Psoas muscle (tissue), 8 donors: ENCODE data around the gene FGFR1OP2. TPM values are rescaled to one million over a fixed set of nuclear protein-coding genes. Genes with fewer than 3 reads are reported as not detected.

ENCODE experiments used
- ATAC-seq, 4 donors: fragments of 200-7000 bp; cut with Tn5 transposase; one replicate each; pipeline ENCODE4 v1.9.1; 2020; ENCODE audit warnings: moderate library complexity in 3 of 4, mild to moderate bottlenecking in 2 of 4
- DNase-seq, 2 donors: peaks; one replicate each; pipeline ENCODE4 v3.0.0-alpha.2; 2020
- H3K27ac ChIP-seq: fragments of 200-600 bp; one replicate; pipeline ENCODE4 v1.8.0; 2022
- H3K27me3 ChIP-seq, 3 donors: fragments of 200-600 bp in 1 of 3; one replicate each; pipeline versions ENCODE4 v1.6.1 to v1.8.0; 2013 to 2022; ENCODE audit warnings: low read length in 2 of 3, mild to moderate bottlenecking in 2 of 3, moderate library complexity in 1 of 3; ENCODE audit not compliant: insufficient read depth in 3 of 3
- H3K36me3 ChIP-seq, 2 donors: fragments of 200-600 bp in 1 of 2; one replicate each; pipeline versions ENCODE4 v1.6.1 to v1.8.0; 2013 to 2022; ENCODE audit warnings: low read depth in 1 of 2, mild to moderate bottlenecking in 1 of 2, moderate library complexity in 1 of 2; ENCODE audit not compliant: insufficient read depth in 1 of 2
- H3K4me1 ChIP-seq: fragments of 200-600 bp; one replicate; pipeline ENCODE4 v1.8.0; 2022
- H3K4me3 ChIP-seq: fragments of 200-600 bp; one replicate; pipeline ENCODE4 v1.8.0; 2022; ENCODE audit warnings: mild to moderate bottlenecking
- H3K9me3 ChIP-seq: fragments of 200-600 bp; one replicate; pipeline ENCODE4 v1.8.0; 2022
- WGBS, 3 donors: extraction: QIAGEN DNeasy Blood & Tissue Kit; methylation state at CpG; one replicate each; pipeline versions ENCODE4 v1.1.6 to v1.1.7; 2013; 5-methylcytosine and 5-hydroxymethylcytosine counted together
- intact Hi-C, 2 donors: fragments of 100-400 bp; cut with DNase I; formaldehyde crosslinking; loops; one replicate each; pipeline versions ENCODE4 v1.11.0 to v1.14.2; 2022
- polyA plus RNA-seq, 3 donors: library from polyadenylated mRNA; stranded (reverse); fragments of 200-250 nt; gene quantifications; one replicate each; pipeline ENCODE4 v1.2.3, GENCODE V29; 2013
- total RNA-seq, 4 donors: library from RNA; stranded (reverse); fragmentation: NEBNext Ultra II Directional in 2 of 4; extraction: Animal tissue kit (Norgen Biotek cat#: 25700) in 2 of 4; gene quantifications; one replicate each; pipeline versions ENCODE4 v1.2.1 to v1.2.4, GENCODE V29; 2021 to 2023
- TF ChIP-seq, protein P1 (sequence below): fragments of 200-600 bp; IDR thresholded peaks from one replicate; pipeline ENCODE4 v1.8.0; 2022; ENCODE audit warnings: antibody characterized with exemption
- donor health status: healthy with polysubstance abuse.
- donor health status: DM: no; HTN: no; CAD: no; lungs with moderate emphysema.
- donor health status: Bipolar disorder and iron deficiency.
- donor health status: healthy.
- donor health status: DM: yes; HTN: yes; CAD: no.
- donor health status: DM: no; HTN: no; CAD: no.
- donor health status: DM: no; HTN: no; CAD: no.
- donor health status: DM: yes; HTN: yes; CAD: no.

Gene FGFR1OP2
- total and polyA plus RNA-seq, 7 donors, result 18.0 to 40.5 (median 27.2) TPM

DNA sequence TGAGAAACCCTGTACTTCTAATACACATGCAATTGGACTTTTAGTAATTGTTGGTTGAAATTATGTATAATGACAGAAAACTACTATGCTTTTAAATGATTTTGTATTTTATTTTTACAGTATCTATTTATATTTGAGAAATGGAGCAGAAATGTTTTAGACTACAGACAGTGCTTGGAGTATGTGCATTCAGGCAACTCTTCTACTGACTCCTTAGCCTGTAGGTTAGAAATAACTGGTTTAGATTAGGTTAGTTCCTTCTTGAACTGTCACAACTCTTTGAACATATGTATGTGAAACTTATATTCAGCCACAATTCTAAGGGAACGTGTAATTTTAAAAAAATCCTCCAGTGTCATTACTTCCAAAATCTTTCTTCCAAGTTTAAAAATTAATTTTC, 1.7 kb downstream of the FGFR1OP2 start:
- intact Hi-C loops, result loop anchor here (2.0 kb wide), 1 partner anchor 75 kb away; the partner anchor contains the start of gene TM7SF3 (in 2 of the 2)
- Histone ChIP-seq H3K27me3 (no peaks in the 10 kb centered on the region), H3K4me3 (peak overlapping the region; percentile 76), H3K36me3 (no peaks in the 10 kb centered on the region), H3K27ac (peak overlapping the region; percentile 25), H3K4me1 (peaks cover 51% of the 10 kb centered on the region), H3K9me3 (peaks cover 2% of the 10 kb centered on the region)
- 31 to 43% (median 38%) methylated on average over 1 of the region's 1 CpG for WGBS, 3 donors
- TF ChIP-seq, protein P1, sequence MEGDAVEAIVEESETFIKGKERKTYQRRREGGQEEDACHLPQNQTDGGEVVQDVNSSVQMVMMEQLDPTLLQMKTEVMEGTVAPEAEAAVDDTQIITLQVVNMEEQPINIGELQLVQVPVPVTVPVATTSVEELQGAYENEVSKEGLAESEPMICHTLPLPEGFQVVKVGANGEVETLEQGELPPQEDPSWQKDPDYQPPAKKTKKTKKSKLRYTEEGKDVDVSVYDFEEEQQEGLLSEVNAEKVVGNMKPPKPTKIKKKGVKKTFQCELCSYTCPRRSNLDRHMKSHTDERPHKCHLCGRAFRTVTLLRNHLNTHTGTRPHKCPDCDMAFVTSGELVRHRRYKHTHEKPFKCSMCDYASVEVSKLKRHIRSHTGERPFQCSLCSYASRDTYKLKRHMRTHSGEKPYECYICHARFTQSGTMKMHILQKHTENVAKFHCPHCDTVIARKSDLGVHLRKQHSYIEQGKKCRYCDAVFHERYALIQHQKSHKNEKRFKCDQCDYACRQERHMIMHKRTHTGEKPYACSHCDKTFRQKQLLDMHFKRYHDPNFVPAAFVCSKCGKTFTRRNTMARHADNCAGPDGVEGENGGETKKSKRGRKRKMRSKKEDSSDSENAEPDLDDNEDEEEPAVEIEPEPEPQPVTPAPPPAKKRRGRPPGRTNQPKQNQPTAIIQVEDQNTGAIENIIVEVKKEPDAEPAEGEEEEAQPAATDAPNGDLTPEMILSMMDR, result no peak
- no peak for DNase-seq
- no peak for ATAC-seq

DNA sequence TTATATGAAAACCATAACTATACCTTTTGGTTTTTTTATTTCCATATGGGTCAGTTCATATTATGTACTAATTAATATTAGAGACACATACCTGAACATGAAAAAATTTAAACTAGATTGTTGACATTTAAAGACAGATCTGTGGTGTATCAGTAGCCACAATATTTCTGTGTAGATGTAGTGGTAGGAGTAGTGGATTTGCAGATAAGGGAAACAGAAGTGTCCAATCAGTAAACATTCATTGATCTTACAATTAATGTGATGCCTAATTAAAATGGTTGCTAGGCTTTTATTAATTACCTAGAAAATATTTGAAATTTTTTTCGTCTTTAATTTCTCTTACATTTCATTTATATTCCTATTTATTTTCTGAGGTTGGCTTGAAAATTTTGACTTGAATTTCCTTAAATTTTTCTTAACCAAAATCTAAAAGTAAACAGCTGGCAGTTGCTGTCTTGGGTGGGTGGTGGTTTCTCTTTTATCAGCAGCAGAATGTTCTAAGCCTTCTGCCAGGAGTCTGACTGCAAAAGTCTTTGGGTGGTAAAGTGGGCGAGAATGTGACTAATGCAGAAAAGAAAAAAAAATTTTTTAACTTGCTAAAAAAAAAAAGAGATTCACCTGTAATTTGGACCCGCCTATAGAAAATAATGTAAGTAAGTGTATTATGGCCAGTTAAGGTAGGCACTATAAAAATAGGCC, 2.4 kb downstream of the FGFR1OP2 start:
- ATAC-seq, result no peak
- Histone ChIP-seq H3K36me3 (no peaks in the 10 kb centered on the region), H3K4me1 (peaks cover 45% of the 10 kb centered on the region), H3K27me3 (no peaks in the 10 kb centered on the region), H3K27ac (peak overlapping the region; percentile 25), H3K4me3 (peak overlapping the region; percentile 76), H3K9me3 (peaks cover 2% of the 10 kb centered on the region)
- intact Hi-C loops, result no loop called here
- WGBS, 3 donors, result 78 to 89% (median 88%) methylated on average over 3 of the region's 3 CpGs
- DNase-seq, result no peak
- TF ChIP-seq, protein P1, result no peak

DNA sequence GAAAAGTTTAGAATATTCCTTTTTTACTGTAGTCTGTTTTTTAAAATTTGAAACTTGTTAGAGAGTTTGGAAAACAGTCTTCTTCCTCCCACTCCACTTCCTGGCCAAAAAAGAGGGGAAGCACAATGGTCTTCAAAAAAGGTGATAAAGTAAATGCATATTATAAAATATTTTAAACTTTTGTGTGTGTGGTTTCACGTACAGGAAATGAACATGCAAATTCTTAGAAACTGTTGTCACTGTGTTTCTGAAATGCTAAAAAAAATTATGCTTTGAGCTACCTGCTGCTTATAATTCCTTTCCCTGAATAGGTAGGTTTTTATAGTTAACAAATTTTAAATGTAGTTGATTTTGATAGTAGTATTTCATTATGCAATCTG, 2.9 kb downstream of the FGFR1OP2 start:
- WGBS, 3 donors, result 49 to 67% (median 62%) methylated on average over 1 of the region's 1 CpG
- H3K4me3 ChIP-seq, result no peak overlapping the region
- peaks cover 42% of the 10 kb centered on the region for H3K4me1 ChIP-seq
- TF ChIP-seq, protein P1, result no peak
- ATAC-seq (no peak), DNase-seq (no peak)
- H3K36me3 ChIP-seq, result no peaks in the 10 kb centered on the region
- no peak overlapping the region for H3K27ac ChIP-seq
- intact Hi-C loops, result no loop called here
- no peaks in the 10 kb centered on the region for H3K27me3 ChIP-seq
- H3K9me3 ChIP-seq, result peaks cover 2% of the 10 kb centered on the region

DNA sequence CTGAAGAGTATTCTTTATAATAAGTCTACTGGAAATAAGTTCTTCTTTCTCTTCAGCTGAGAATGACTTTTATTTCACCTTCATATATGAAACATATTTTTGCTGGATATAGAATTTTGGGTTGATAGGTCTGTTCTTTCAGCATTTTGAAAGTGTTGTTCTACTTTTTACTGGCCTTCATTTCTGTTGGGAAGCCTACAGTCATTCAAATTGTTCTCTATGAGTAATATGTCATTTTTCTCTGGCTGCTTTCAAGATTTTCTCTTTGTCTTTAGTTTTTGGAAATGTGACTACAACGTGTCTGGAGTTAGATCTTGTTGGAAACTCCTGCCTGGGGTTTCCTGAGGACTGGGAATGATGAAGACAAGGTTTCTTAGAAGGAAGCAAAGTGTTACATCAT, 10.0 kb downstream of the FGFR1OP2 start:
- H3K36me3 ChIP-seq, result no peaks in the 10 kb centered on the region
- H3K4me3 ChIP-seq, result no peak overlapping the region
- intact Hi-C loops, result no loop called here
- WGBS, 3 donors, result 83 to 93% (median 88%) methylated on average over 1 of the region's 1 CpG
- H3K27ac ChIP-seq, result no peak overlapping the region
- H3K4me1 ChIP-seq, result peaks cover under 1% of the 10 kb centered on the region
- DNase-seq, result no peak
- peaks cover 2% of the 10 kb centered on the region for H3K9me3 ChIP-seq
- no peaks in the 10 kb centered on the region for H3K27me3 ChIP-seq
- ATAC-seq, result no peak
- TF ChIP-seq, protein P1, result no peak

DNA sequence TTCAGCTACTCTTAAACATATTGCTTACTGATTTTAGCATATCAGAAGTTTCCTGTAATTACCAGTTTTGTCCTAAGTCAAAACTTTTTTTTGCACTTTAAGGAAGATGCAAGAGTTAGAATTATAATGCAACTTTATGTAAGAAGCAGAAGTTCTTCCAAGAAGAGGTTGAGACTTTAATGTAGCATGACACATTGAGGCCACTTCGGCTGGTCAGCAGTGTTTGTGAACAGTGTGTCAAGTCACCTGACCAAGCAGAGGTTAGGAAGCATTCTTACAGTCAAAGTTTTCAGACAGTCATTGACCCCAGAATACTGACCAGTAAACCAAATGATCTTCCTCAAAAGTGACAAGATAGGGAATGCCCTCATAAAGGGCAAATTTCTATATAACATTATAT, 15.2 kb downstream of the FGFR1OP2 start:
- WGBS, 3 donors, result 22 to 40% (median 25%) methylated on average over 1 of the region's 1 CpG
- peak overlapping the region; percentile 31 for H3K4me3 ChIP-seq
- peak overlapping the region; percentile 46 for H3K27ac ChIP-seq
- no peaks in the 10 kb centered on the region for H3K9me3 ChIP-seq
- TF ChIP-seq, protein P1, result no peak
- DNase-seq, result peak in 1 of 2 donors; percentile 47
- intact Hi-C loops, result no loop called here
- H3K4me1 ChIP-seq, result peaks cover 13% of the 10 kb centered on the region
- ATAC-seq, result peak; percentile 81 to 96 (median 92)
- H3K36me3 ChIP-seq, result peaks cover 0 to 30% of the 10 kb centered on the region in 2 donors
- no peaks in the 10 kb centered on the region for H3K27me3 ChIP-seq
